Gastroesophageal sphincter (tissue), 4 donors: ENCODE results near the gene VEGFB. TPM values are rescaled to one million over a fixed set of nuclear protein-coding genes. Genes with fewer than 3 reads are reported as not detected.

Experiments
- ATAC-seq: fragments of 150-250 bp; one replicate; pipeline ENCODE4 v1.9.1; 2016; ENCODE audit warnings: mild to moderate bottlenecking, moderate library complexity
- H3K27ac ChIP-seq, 4 donors: fragments of 200-600 bp; sonication (generic) in 3 of 4; 1 replicate in 3 of 4; 2 replicates in 1 of 4; pipeline ENCODE4 v1.5.1; 2016 to 2019
- H3K27me3 ChIP-seq: fragments of 200-600 bp; sonication (generic); one replicate; pipeline ENCODE4 v1.5.1; 2019
- H3K36me3 ChIP-seq, 2 donors: fragments of 200-600 bp; sonication (generic); one replicate each; pipeline ENCODE4 v1.5.1; 2019; ENCODE audit warnings: control low read depth in 1 of 2
- H3K4me1 ChIP-seq, 3 donors: fragments of 200-600 bp; sonication (generic); 1 replicate in 2 of 3; 2 replicates in 1 of 3; pipeline ENCODE4 v1.5.1; 2016 to 2019; ENCODE audit warnings: control low read depth in 2 of 3
- H3K4me3 ChIP-seq, 2 donors: fragments of 200-600 bp; sonication (generic); one replicate each; pipeline ENCODE4 v1.5.1; 2019; ENCODE audit warnings: mild to moderate bottlenecking in 1 of 2, moderate library complexity in 1 of 2
- H3K9me3 ChIP-seq, 3 donors: fragments of 200-600 bp; sonication (generic); one replicate each; pipeline ENCODE4 v1.5.1; 2017 to 2019; ENCODE audit warnings: control low read depth in 2 of 3
- CTCF ChIP-seq, 4 experiments: fragments of 200-600 bp in 2 of 4; fragments of 450-650 bp in 2 of 4; sonication (generic) in 1 of 4; IDR thresholded peaks; one replicate each; pipeline ENCODE4 v1.5.1; 2017 to 2019; ENCODE audit warnings: antibody characterized with exemption in 4 of 4, mild to moderate bottlenecking in 2 of 4, moderate library complexity in 2 of 4
- EP300 ChIP-seq: sonication (generic); formaldehyde crosslinking; IDR thresholded peaks from one replicate; pipeline ENCODE4 v1.6.1; 2017; ENCODE audit warnings: antibody characterized with exemption, mild to moderate bottlenecking
- POLR2A ChIP-seq, 2 donors: fragments of 450-650 bp; IDR thresholded peaks; one replicate each; pipeline ENCODE4 v1.6.1; 2017; ENCODE audit warnings: antibody characterized with exemption in 2 of 2, mild to moderate bottlenecking in 2 of 2, moderate library complexity in 1 of 2
- POLR2AphosphoS5 ChIP-seq: sonication (generic); formaldehyde crosslinking; IDR thresholded peaks from one replicate; pipeline ENCODE4 v1.6.1; 2017; ENCODE audit warnings: antibody characterized with exemption
- WGBS, 2 donors: methylation state at CpG; one replicate each; pipeline ENCODE4 v1.1.5; 2018; ENCODE audit warnings: low coverage in 1 of 2; 5-methylcytosine and 5-hydroxymethylcytosine counted together
- total RNA-seq, 4 donors: library from RNA; depleted of rRNA; stranded (reverse); fragments of >200 nt; gene quantifications; one replicate each; pipeline ENCODE4 v1.1.0, GENCODE V29; 2016

Gene VEGFB
- total RNA-seq, 4 donors from 2014 or later: 49.9 to 152 (median 88.6) TPM

DNA sequence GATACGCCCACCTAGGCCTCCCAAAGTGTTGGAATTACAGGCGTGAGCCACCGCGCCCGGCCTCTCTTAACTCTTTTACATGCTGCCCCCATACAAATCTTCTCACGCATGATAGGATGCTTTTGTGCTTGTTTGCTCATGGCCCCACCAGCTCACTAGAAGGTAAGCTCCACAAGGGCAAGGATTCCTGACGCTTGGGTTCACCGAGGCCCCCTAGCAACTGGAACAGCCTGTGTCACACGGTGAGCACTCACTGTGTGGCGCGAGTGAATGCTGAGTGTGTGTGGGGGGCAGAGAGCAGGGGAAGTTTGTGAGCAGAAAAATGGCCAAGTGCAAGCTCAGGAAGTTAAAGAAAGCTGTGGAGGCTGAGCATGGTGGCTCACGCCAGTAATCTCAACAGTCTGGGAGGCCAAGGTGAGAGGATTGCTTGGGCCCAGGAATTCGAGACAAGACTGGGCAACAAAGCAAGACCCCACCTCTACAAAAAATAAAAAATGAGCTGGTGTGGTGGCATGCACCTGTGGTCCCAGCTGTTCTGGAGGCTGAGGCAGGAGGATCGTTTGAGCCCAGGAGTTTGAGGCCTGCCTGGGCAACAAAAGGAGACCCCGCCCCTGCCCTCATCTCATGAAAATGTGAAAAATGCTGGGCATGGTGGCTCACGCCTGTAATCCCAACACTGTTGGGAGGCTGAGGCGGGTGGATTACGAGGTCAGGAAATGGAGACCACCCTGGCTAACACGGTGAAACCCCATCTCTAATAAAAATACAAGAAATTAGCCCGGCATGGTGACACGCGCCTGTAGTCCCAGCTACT lies 47.8 kb downstream of the VEGFB start:
- Histone ChIP-seq H3K4me1 (peaks cover 0 to 47% (median 22%) of the 10 kb centered on the region in 3 donors), H3K27ac (no peak overlapping the region), H3K27me3 (no peaks in the 10 kb centered on the region), H3K4me3 (no peak overlapping the region), H3K9me3 (no peaks in the 10 kb centered on the region), H3K36me3 (peaks cover 0 to 48% of the 10 kb centered on the region in 2 donors)
- TF ChIP-seq POLR2A (IDR thresholded peaks at IDR 0.05): no peak
- TF ChIP-seq EP300: no peak
- TF ChIP-seq CTCF (IDR thresholded peaks at IDR 0.05): no peak
- no peak for TF ChIP-seq POLR2AphosphoS5
- 89 to 100% methylated on average over 6 to 15 of the region's 22 CpGs for whole genome bisulfite sequencing, 2 donors
- ATAC-seq: no peak

- Histone ChIP-seq H3K9me3 (no peaks in the 10 kb centered on the region), H3K4me1 (peaks cover 0 to 54% (median 22%) of the 10 kb centered on the region in 3 donors), H3K27ac (peak overlapping the region in 1 of 4 donors; percentile 95), H3K4me3 (peak overlapping the region in 1 of 2 donors; percentile 72), H3K27me3 (no peaks in the 10 kb centered on the region), H3K36me3 (peaks cover 0 to 46% of the 10 kb centered on the region in 2 donors)
- no peak for ATAC-seq
- TF ChIP-seq EP300 (no peak), POLR2AphosphoS5 (no peak), CTCF (IDR thresholded peaks at IDR 0.05) (no peak), POLR2A (IDR thresholded peaks at IDR 0.05) (no peak)
- 74 to 100% methylated on average over 1 to 3 of the region's 3 CpGs for WGBS, 2 donors
These were observed 48.7 kb downstream of the VEGFB start for GRCh38 chr11:64283092-64283491.

GRCh38 chr11:64284048-64284961 lies 49.9 kb downstream of the VEGFB start, which contains the start of gene BAD:
TSS of gene BAD (minus strand) at chr11:64284665. CDS start at chr11:64284368, 297 bp downstream.
- Histone ChIP-seq H3K36me3 (peaks cover 0 to 46% of the 10 kb centered on the region in 2 donors), H3K27me3 (no peaks in the 10 kb centered on the region), H3K9me3 (no peaks in the 10 kb centered on the region), H3K4me3 (peak within 1 kb of the TSS; percentile 72), H3K4me1 (peaks cover 0 to 54% (median 22%) of the 10 kb centered on the region in 3 donors), H3K27ac (peak within 1 kb of the TSS; percentile 87 to 97 (median 94))
- TF ChIP-seq EP300 (no peak), POLR2A (IDR thresholded peaks at IDR 0.05) (peak in 1 of 2 donors; percentile 56), POLR2AphosphoS5 (peak; percentile 49), CTCF (IDR thresholded peaks at IDR 0.05) (no peak)
- WGBS, 2 donors: 0 to 6% methylated on average over 2 to 3 of the region's 44 CpGs
- peak; percentile 93 for ATAC-seq

GRCh38 chr11:64284962-64285884 lies 50.8 kb downstream of the VEGFB start, which contains the start of gene GPR137:
TSS of gene GPR137 (plus strand) at chr11:64285848. CDS start at chr11:64286525, 677 bp downstream.
- H3K36me3 ChIP-seq: peaks cover 0 to 48% of the 10 kb centered on the region in 2 donors
- ATAC-seq: peak; percentile 79
- peak within 1 kb of the TSS; percentile 87 to 97 (median 94) for H3K27ac ChIP-seq
- peaks cover 8% of the 10 kb centered on the region for H3K27me3 ChIP-seq
- peaks cover 0 to 54% (median 22%) of the 10 kb centered on the region in 3 donors for H3K4me1 ChIP-seq
- H3K4me3 ChIP-seq: peak within 1 kb of the TSS; percentile 72
- 0% methylated on average over 6 of the region's 102 CpGs; no CpG with 5 or more reads in 1 of the 2 donors for WGBS, 2 donors
- peak in 1 of 4 experiments; percentile 17 for TF ChIP-seq CTCF (IDR thresholded peaks at IDR 0.05)
- no peak for TF ChIP-seq EP300
- TF ChIP-seq POLR2A (IDR thresholded peaks at IDR 0.05): peak; percentile 33 to 40
- peak; percentile 23 for TF ChIP-seq POLR2AphosphoS5
- no peaks in the 10 kb centered on the region for H3K9me3 ChIP-seq
